ENCODE measurements around the gene SLC25A25.
"Not testable (repeated sequence)": the region's sequence is repeated elsewhere in the genome, so short reads cannot be mapped to it uniquely, and the experiment has no call there.

SLC25A25 gene

DNA sequence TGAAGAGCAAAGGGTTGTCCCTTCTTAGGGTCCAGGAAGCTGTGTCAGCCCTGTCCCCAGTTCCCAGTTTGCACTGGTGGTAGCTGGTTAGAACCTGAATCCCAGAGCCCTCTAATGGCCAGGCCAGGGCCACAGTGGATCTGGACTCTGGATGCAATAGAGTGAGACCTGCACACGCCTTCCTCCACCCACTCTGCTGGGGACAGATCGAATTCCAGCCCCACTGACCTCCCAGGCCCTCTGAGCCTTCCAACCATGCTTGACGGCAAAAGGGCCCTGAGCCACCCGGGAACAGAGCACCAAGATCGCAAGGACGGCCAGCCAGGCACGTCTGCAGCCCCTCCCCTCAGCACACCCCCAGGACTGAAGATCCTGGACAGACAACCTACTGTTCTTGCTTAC lies 24.6 kb upstream of the SLC25A25 start:
- no peak overlapping the region for H3K27ac Mint-ChIP-seq
- H3K9me3 Mint-ChIP-seq, result no peaks in the 10 kb centered on the region
- no peaks in the 10 kb centered on the region for H3K27me3 Mint-ChIP-seq
- H3K36me3 Mint-ChIP-seq, result no peaks in the 10 kb centered on the region
- H3K4me1 Mint-ChIP-seq, result peaks cover 4% of the 10 kb centered on the region
- no peak overlapping the region for H3K4me3 Mint-ChIP-seq

DNA sequence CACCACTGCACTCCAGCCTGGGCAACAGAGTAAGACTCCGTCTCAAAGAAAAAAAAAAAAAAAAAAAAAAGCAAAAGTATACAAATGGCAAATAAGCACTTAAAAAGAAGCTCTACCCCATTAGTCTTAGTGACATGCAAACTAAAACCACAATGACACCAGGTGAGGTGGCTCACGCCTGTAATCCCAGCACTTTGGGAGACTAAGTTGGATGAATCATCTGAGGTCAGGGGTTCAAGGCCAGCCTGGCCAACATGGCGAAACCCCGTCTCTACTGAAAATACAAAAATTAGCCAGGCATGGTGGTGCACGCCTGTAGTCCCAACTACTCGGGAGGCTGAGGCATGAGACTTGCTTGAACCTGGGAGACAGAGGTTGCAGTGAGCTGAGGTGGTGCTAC lies 22.6 kb upstream of the SLC25A25 start:
- H3K27ac Mint-ChIP-seq, H3K36me3 Mint-ChIP-seq, H3K4me1 Mint-ChIP-seq, H3K4me3 Mint-ChIP-seq, H3K27me3 Mint-ChIP-seq, H3K9me3 Mint-ChIP-seq: not testable (repeated sequence)

DNA sequence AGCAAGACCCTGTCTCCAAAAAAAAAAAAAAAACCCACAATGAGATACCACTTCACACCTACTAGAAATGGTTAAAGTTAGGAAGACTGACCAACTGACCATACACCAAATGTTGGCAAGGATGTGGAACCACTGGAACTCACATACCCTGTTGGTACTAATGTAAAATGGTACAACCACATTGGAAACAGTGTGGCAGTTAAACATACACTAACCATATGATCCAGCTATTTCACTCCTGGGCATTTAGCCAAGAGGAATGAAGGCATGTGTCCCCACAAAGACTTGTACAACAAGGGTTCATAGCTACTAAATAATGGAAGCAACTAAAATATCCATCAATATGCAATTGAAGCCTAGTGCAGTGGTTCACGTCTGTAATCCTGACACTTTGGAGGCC lies 22.2 kb upstream of the SLC25A25 start:
- no peak overlapping the region for H3K4me3 Mint-ChIP-seq
- H3K4me1 Mint-ChIP-seq, result peaks cover 4% of the 10 kb centered on the region
- H3K27ac Mint-ChIP-seq, result no peak overlapping the region
- H3K9me3 Mint-ChIP-seq, result no peaks in the 10 kb centered on the region
- no peaks in the 10 kb centered on the region for H3K36me3 Mint-ChIP-seq
- no peaks in the 10 kb centered on the region for H3K27me3 Mint-ChIP-seq

DNA sequence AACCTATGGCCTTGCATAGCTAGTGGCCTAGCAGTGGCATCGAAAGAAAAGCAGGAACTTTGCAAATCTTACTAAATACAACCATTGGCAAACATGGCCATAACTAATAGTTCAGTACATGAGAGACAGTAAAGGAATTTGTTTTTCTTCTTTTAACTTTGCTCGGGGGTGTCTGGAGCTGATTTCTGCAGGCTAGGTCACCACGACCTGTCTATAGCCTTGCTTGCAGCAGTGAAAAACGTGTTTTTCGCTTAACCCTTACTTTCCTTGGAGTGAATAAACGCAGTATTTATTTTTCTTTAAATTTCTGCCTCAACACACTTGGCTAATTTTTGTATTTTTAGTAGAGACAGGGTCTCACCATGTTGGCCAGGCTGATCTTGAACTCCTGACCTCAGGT lies 20.8 kb upstream of the SLC25A25 start:
- Mint-ChIP-seq H3K36me3 (no peaks in the 10 kb centered on the region), H3K27ac (no peak overlapping the region), H3K9me3 (no peaks in the 10 kb centered on the region)

DNA sequence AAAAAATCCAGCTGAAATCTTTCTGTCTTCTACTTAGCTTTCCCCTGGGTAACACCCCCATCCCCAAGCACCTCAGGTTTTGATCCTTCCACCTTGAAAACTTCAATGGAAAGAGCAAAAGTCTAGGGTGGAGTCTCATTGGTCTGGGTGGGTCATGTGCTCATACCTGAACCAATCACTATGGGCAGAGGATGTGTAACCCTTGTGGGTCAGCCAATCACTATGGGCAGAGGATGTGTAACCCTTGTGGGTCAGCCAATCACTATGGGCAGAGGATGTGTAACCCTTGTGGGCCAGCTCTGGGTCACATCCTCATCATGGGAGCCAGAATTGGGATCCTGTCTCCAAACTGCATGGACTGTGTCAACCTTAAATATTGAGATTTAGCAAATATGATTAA lies 19.4 kb upstream of the SLC25A25 start:
- no peak overlapping the region for H3K4me3 Mint-ChIP-seq
- no peaks in the 10 kb centered on the region for H3K4me1 Mint-ChIP-seq
- H3K27ac Mint-ChIP-seq, result no peak overlapping the region
- H3K27me3 Mint-ChIP-seq, result no peaks in the 10 kb centered on the region
- H3K9me3 Mint-ChIP-seq, result no peaks in the 10 kb centered on the region
- H3K36me3 Mint-ChIP-seq, result no peaks in the 10 kb centered on the region

More for the DNA sequence above, 20.8 kb upstream of the SLC25A25 start:
- no peaks in the 10 kb centered on the region for H3K27me3 Mint-ChIP-seq
- no peak overlapping the region for H3K4me3 Mint-ChIP-seq
- no peaks in the 10 kb centered on the region for H3K4me1 Mint-ChIP-seq

DNA sequence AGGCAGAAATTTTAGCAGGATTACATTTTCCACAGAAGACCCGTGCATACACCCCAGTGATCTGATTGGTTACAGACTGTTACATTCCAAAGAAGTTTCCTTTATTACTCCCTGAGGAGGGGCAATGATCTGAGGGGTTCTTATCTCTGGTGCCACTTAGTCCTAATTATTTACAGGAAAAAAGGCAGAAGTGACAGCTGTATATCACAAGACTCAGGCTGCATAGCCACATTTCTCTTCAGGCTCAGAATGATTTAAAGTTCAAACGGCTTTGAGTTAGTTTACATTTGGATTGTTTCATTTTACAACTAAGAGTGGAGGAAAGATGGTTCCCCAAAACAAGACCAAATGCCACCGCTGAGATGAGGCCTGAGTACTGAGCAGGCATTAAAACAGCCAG lies 18.2 kb upstream of the SLC25A25 start:
- H3K27ac Mint-ChIP-seq, result no peak overlapping the region
- H3K36me3 Mint-ChIP-seq, result no peaks in the 10 kb centered on the region

DNA sequence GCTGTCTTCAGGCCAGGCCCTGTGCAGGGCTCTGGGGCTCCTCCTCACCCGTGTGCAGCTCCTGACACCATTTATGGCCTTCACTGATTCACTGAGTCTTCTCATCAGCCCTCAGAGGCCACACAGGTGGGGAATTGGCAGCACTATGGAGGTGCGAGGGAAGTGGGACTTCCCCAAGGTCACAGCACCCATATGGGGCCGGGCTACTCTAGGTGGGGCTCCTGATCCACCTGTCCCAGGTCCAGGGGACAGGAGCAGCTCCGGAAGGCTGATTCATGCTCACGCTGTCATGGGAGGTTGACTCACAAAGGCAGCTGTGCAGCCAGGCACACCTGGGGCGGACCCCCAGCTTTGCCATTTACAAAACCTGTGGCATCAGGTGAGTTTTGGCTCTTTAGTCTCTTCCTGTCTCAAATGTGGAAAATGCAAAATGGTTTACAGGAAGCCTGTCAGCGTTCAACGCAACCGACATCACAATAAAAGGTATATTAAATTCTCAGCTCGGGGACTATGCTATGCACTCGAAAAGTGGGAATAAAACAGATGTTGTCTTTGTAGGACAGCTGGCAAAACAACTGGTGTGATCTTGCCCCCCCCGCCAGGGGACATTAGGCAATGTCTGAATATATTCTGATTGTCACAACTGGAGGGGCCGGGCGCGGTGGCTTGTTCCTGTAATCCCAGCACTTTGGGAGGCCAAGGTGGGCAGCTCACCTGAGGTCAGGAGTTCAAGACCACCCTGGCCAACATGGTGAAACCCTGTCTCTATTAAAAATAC lies 15.9 kb upstream of the SLC25A25 start:
- H3K36me3 Mint-ChIP-seq, result no peaks in the 10 kb centered on the region

More for the DNA sequence above, 18.2 kb upstream of the SLC25A25 start:
- H3K27me3 Mint-ChIP-seq, result no peaks in the 10 kb centered on the region
- H3K4me1 Mint-ChIP-seq, result no peaks in the 10 kb centered on the region
- H3K4me3 Mint-ChIP-seq, result no peak overlapping the region
- H3K9me3 Mint-ChIP-seq, result no peaks in the 10 kb centered on the region

DNA sequence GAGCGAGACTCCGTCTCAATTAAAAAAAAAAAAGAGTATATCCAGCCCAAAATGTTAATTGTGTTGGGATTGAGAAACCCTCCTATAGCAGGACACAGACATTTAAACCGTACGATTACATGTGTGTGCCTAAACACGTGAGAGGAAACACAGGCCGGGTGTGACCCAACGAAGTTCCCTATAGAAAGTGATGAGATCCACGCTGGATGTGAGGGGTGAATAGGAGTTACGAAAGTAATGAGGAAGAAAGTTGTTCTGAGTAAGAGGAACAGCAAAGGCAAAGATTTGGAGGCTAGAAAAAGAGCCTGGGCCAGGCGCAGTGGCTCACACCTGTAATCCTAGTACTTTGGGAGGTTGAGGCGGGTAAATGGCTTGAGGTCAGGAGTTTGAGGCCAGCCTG lies 14.5 kb upstream of the SLC25A25 start:
- no peak overlapping the region for H3K4me3 Mint-ChIP-seq
- no peaks in the 10 kb centered on the region for H3K9me3 Mint-ChIP-seq
- no peaks in the 10 kb centered on the region for H3K4me1 Mint-ChIP-seq
- H3K27ac Mint-ChIP-seq, result no peak overlapping the region
- H3K27me3 Mint-ChIP-seq, result no peaks in the 10 kb centered on the region
- no peaks in the 10 kb centered on the region for H3K36me3 Mint-ChIP-seq

More for the DNA sequence above, 15.9 kb upstream of the SLC25A25 start:
- H3K27me3 Mint-ChIP-seq, result no peaks in the 10 kb centered on the region
- H3K4me1 Mint-ChIP-seq, result no peaks in the 10 kb centered on the region
- H3K9me3 Mint-ChIP-seq, result no peaks in the 10 kb centered on the region
- no peak overlapping the region for H3K27ac Mint-ChIP-seq
- H3K4me3 Mint-ChIP-seq, result no peak overlapping the region

DNA sequence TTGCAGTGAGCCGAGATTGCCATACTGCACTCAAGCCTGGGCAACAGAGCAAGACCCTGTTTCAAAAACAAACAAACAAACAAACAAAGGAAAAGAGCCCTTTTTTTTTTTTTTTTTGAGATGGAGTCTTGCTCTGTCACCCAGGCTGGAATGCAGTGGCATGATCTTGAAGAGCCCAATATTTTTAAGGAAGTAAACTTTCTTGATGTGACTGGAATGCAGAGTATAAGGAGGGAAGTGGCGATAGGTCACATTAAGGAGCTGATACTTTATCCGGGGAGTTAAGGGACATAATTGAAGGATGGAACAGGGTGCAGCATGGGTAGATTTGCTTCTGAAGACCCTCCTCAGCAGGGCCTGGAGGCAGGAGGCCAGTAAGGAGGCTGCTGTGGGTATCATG lies 13.9 kb upstream of the SLC25A25 start:
- Mint-ChIP-seq H3K27ac (no peak overlapping the region), H3K36me3 (no peaks in the 10 kb centered on the region), H3K27me3 (no peaks in the 10 kb centered on the region), H3K9me3 (no peaks in the 10 kb centered on the region), H3K4me3 (no peak overlapping the region), H3K4me1 (no peaks in the 10 kb centered on the region)

DNA sequence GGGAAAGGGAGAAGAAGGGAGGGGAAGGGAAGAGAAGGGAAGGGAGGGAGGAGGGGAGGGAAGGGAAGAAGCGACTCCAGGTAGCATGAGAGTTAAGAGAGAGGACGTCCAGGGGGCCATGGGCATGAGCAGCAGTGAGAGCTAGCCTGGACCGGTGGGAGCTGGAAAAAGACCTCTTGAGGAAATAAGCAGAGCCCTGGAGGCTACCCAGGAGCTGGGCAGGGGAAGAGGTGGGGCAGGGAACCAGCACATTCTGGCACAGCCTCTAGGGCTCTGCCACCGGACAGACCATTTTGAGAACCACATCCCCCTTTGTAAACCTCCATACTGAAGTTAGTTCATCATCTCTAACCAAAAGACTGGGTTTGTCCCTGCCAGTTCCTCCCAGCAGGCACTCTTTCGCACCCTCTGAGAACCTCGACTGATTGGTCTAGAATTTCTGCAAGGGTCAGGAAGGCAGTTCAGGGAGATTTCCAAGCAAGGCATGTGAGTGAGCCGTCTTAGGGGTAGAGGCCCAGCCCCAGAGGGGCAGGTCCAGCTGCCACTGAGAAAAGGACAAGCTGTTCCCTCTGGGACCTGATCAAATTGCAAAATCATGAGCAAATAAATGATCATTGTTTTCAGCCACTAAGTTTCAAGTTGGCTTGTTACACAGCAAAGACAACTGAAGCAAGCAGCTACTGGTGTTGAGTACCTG lies 12.5 kb upstream of the SLC25A25 start:
- H3K4me1 Mint-ChIP-seq, result no peaks in the 10 kb centered on the region
- no peak overlapping the region for H3K4me3 Mint-ChIP-seq
- no peaks in the 10 kb centered on the region for H3K36me3 Mint-ChIP-seq
- no peak overlapping the region for H3K27ac Mint-ChIP-seq
- no peaks in the 10 kb centered on the region for H3K27me3 Mint-ChIP-seq
- H3K9me3 Mint-ChIP-seq, result no peaks in the 10 kb centered on the region

DNA sequence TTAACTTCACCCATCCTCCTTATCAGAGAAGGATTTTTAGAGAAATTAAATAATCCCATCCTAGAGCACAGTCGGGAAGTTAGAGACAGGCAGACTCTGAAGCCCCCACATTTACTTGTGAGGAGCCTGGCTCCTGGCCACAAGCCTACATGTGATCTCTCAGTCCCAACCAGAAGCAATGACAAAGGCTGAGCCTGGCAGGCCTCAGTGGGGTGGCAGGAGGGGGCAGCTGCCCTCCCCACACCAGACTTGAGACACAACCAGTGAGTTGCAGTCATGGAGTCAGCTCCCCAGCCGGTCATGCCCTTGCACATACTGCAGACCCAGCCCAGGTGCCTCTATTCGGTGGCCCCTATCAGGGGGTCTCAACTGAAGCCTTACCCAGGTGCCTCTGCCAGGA lies 11.9 kb upstream of the SLC25A25 start:
- Mint-ChIP-seq H3K36me3 (no peaks in the 10 kb centered on the region), H3K4me3 (no peak overlapping the region), H3K27me3 (no peaks in the 10 kb centered on the region), H3K4me1 (peaks cover 2% of the 10 kb centered on the region), H3K27ac (no peak overlapping the region), H3K9me3 (no peaks in the 10 kb centered on the region)

DNA sequence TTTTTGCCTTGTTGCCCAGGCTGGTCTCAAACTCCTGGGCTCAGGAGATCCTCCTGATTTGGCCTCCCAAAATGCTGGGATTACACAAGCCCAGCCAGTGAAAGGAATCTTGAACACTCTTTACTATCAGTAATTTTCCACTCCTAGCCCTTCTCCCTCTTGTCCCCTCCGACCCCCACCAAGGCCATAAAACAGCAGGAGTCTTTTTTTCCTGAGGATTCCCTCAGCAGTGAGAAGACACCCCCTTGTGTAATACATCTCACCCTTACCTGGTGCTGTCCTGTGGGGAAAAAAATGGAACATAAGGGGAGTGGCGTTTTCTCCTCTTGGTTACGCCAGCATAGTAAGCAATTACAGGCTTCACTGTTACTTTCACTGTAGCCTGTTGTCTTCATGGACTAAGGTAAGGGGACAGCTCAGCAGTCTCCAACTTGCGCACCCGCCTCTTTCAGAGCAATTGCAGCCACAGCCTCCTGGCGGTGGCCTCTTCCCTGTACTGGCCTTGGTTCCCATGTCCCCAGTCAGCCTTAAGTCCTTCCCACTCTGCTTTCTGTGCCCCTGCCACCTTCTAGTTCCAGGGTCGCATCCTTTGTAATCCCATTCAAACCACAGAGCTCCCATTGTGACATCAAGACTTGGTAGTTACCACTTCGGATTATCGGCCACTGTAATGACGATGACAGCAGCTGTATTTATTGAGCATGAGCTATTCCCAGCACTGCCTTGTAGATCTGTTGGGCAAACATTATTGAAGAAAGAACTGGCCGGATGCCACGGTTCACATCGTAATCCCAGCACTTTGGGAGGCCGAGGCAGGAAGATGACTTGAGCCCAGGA lies 10.9 kb upstream of the SLC25A25 start:
- no peak overlapping the region for H3K4me3 Mint-ChIP-seq

DNA sequence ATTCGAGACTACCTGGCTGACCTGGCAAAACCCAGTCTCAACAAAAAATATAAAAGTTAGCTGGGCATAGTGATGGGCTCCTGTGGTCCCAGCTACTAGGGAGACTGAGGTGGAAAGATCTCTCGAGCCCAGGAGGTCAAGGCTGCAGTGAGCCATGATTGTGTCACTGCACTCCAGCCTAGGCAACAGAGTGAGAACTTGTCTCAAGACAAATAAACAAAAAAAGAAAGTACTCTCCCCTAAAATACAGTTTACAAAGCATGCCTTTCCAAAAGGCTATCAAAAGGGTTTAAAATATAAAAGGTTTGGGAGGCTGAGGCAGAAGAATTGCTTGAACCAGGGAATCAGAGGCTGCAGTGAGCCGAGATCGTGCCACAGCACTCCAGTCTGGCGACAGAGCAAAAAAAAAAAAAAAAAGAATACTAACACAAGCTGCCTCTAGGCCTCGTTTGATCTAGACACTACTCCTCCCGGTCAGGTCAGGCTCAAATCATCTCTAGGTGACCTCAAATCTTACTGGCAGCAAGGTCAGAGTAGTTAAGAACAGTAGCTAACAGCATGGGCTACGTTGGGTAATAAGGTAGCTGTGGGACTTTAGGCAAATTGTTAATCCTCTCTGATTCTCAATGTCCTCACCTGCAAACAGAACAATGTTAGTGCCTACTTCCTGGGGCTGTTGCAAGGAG lies 10.2 kb upstream of the SLC25A25 start:
- H3K27ac Mint-ChIP-seq, result peak overlapping the region; percentile 30
- no peaks in the 10 kb centered on the region for H3K27me3 Mint-ChIP-seq
- H3K4me3 Mint-ChIP-seq, result no peak overlapping the region
- H3K4me1 Mint-ChIP-seq, result peaks cover 18% of the 10 kb centered on the region
- no peaks in the 10 kb centered on the region for H3K36me3 Mint-ChIP-seq
- no peaks in the 10 kb centered on the region for H3K9me3 Mint-ChIP-seq

More for the DNA sequence above, 10.9 kb upstream of the SLC25A25 start:
- H3K27me3 Mint-ChIP-seq, result no peaks in the 10 kb centered on the region
- H3K36me3 Mint-ChIP-seq, result no peaks in the 10 kb centered on the region
- no peaks in the 10 kb centered on the region for H3K9me3 Mint-ChIP-seq
- no peak overlapping the region for H3K27ac Mint-ChIP-seq
- peaks cover 12% of the 10 kb centered on the region for H3K4me1 Mint-ChIP-seq

DNA sequence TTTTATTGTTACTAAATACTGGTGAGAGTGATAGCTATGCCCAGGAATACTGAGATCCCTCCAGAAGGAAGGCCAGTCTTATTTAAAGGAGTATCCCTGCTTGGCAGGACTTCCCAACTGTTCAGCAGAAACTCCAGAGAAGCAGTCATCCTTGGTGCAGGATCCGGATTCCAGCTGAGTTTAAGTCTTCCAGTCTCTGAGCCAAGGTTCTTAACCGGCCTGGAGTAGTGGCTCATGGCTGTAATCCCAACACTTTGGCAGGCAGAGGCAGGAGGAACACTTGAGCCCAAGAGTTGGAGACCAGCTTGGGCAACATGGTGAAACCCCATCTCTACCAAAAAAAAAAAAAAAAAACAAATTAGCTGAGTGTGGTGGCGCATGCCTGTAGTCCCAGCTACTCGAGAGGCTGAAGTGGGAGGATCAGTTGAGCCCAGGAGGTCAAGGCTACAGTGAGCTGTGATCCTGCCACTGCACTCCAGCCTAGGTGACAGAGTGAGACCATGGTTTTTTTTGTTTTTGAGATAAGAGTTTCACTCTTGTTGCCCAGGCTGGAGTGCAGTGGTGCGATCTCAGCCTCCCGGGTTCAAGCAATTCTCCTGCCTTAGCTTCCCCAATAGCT lies 8.6 kb upstream of the SLC25A25 start:
- Mint-ChIP-seq H3K27me3 (no peaks in the 10 kb centered on the region), H3K27ac (no peak overlapping the region), H3K4me1 (peaks cover 30% of the 10 kb centered on the region)

More for the DNA sequence above, 8.6 kb upstream of the SLC25A25 start:
- no peaks in the 10 kb centered on the region for H3K36me3 Mint-ChIP-seq
- no peak overlapping the region for H3K4me3 Mint-ChIP-seq
- no peaks in the 10 kb centered on the region for H3K9me3 Mint-ChIP-seq
